Liver (tissue), 9 donors: ENCODE data around the gene BEAN1. TPM values are rescaled to one million over a fixed set of nuclear protein-coding genes. Genes with fewer than 3 reads are reported as not detected.

ENCODE experiments used
- DNase-seq: peaks from one replicate; pipeline ENCODE4 v3.0.0-alpha.2; 2017; ENCODE audit warnings: low spot score
- H3K27ac ChIP-seq, 2 donors: one replicate each; pipeline ENCODE4 v1.7.0; 2013; ENCODE audit warnings: inconsistent platforms in 2 of 2, low read length in 2 of 2, control low read depth in 1 of 2, low read depth in 1 of 2, mild to moderate bottlenecking in 1 of 2
- H3K27me3 ChIP-seq, 4 donors: one replicate each; pipeline versions ENCODE4 v1.6.1 to v1.7.0; 2013; ENCODE audit warnings: low read length in 3 of 4, inconsistent platforms in 1 of 4, mild to moderate bottlenecking in 1 of 4, moderate library complexity in 1 of 4; ENCODE audit not compliant: control insufficient read depth in 4 of 4, insufficient read depth in 4 of 4
- H3K36me3 ChIP-seq, 4 donors: one replicate each; pipeline versions ENCODE4 v1.6.1 to v1.7.0; 2013; ENCODE audit warnings: low read length in 3 of 4, mild to moderate bottlenecking in 3 of 4, low read depth in 1 of 4, moderate library complexity in 1 of 4; ENCODE audit not compliant: control insufficient read depth in 4 of 4, insufficient read depth in 3 of 4
- H3K4me1 ChIP-seq, 4 donors: one replicate each; pipeline versions ENCODE4 v1.6.1 to v1.7.0; 2013; ENCODE audit warnings: low read length in 3 of 4, mild to moderate bottlenecking in 3 of 4, moderate library complexity in 1 of 4; ENCODE audit not compliant: control insufficient read depth in 4 of 4, insufficient read depth in 4 of 4
- H3K4me3 ChIP-seq, 3 donors: one replicate each; pipeline versions ENCODE4 v1.6.1 to v1.7.0; 2013; ENCODE audit warnings: low read length in 3 of 3, control low read depth in 1 of 3, low read depth in 1 of 3, mild to moderate bottlenecking in 1 of 3
- H3K9ac ChIP-seq, 2 donors: one replicate each; pipeline ENCODE4 v1.7.0; 2013; ENCODE audit warnings: low read length in 2 of 2, mild to moderate bottlenecking in 2 of 2, moderate library complexity in 2 of 2, control low read depth in 1 of 2, low read depth in 1 of 2
- H3K9me3 ChIP-seq, 4 donors: one replicate each; pipeline versions ENCODE4 v1.6.1 to v1.7.0; 2013; ENCODE audit warnings: low read length in 3 of 4; ENCODE audit not compliant: control insufficient read depth in 4 of 4
- ATF3 ChIP-seq: IDR thresholded peaks from 2 replicates; pipeline ENCODE4 v1.6.1; 2016; ENCODE audit warnings: antibody characterized with exemption
- CTCF ChIP-seq: fragments of 150-350 bp; IDR thresholded peaks from 2 replicates; pipeline ENCODE4 v1.5.1; 2017; ENCODE audit warnings: improper control_type of control experiment, low read depth, low read length; ENCODE audit not compliant: missing input control
- EGR1 ChIP-seq, 2 donors: IDR thresholded peaks; 2 replicates each; pipeline ENCODE4 v1.6.1; 2016 to 2018; ENCODE audit warnings: antibody characterized with exemption in 2 of 2, low read depth in 2 of 2
- FOXA1 ChIP-seq: IDR thresholded peaks from 2 replicates; pipeline ENCODE4 v1.6.1; 2016; ENCODE audit warnings: antibody characterized with exemption
- FOXA2 ChIP-seq: IDR thresholded peaks from 2 replicates; pipeline ENCODE4 v1.6.1; 2016; ENCODE audit warnings: antibody characterized with exemption
- GABPA ChIP-seq, 2 donors: IDR thresholded peaks in 1 of 2; conservative IDR thresholded peaks in 1 of 2; 2 replicates each; pipeline ENCODE4 v1.6.1; 2016; ENCODE audit warnings: antibody characterized with exemption in 2 of 2, mild to moderate bottlenecking in 1 of 2, moderate library complexity in 1 of 2
- HNF4A ChIP-seq, 2 donors: conservative IDR thresholded peaks; 2 replicates each; pipeline ENCODE4 v1.6.1; 2016; ENCODE audit warnings: antibody characterized with exemption in 2 of 2, mild to moderate bottlenecking in 2 of 2
- HNF4G ChIP-seq: IDR thresholded peaks from 2 replicates; pipeline ENCODE4 v1.6.1; 2016; ENCODE audit warnings: antibody characterized with exemption
- JUND ChIP-seq, 2 donors: IDR thresholded peaks; 2 replicates each; pipeline ENCODE4 v1.6.1; 2016; ENCODE audit warnings: antibody characterized with exemption in 2 of 2
- MAX ChIP-seq: IDR thresholded peaks from 2 replicates; pipeline ENCODE4 v1.6.1; 2016; ENCODE audit warnings: antibody characterized with exemption
- NR2F2 ChIP-seq: IDR thresholded peaks from 2 replicates; pipeline ENCODE4 v1.6.1; 2016; ENCODE audit warnings: antibody characterized with exemption
- RAD21 ChIP-seq, 2 donors: IDR thresholded peaks; 2 replicates each; pipeline ENCODE4 v1.6.1; 2016; ENCODE audit warnings: antibody characterized with exemption in 2 of 2, mild to moderate bottlenecking in 2 of 2
- REST ChIP-seq: IDR thresholded peaks from 2 replicates; pipeline ENCODE4 v1.6.1; 2016; ENCODE audit warnings: antibody characterized with exemption, mild to moderate bottlenecking
- RXRA ChIP-seq, 2 donors: IDR thresholded peaks; 2 replicates each; pipeline ENCODE4 v1.6.1; 2017 to 2018; ENCODE audit warnings: antibody characterized with exemption in 2 of 2, mild to moderate bottlenecking in 1 of 2
- SP1 ChIP-seq: IDR thresholded peaks from 2 replicates; pipeline ENCODE4 v1.6.1; 2018; ENCODE audit warnings: antibody characterized with exemption, mild to moderate bottlenecking
- TAF1 ChIP-seq: conservative IDR thresholded peaks from 2 replicates; pipeline ENCODE4 v1.6.1; 2016; ENCODE audit warnings: antibody characterized with exemption, mild to moderate bottlenecking
- YY1 ChIP-seq: IDR thresholded peaks from 2 replicates; pipeline ENCODE4 v1.6.1; 2016; ENCODE audit warnings: antibody characterized with exemption, mild to moderate bottlenecking
- ZBTB33 ChIP-seq: IDR thresholded peaks from 2 replicates; pipeline ENCODE4 v1.6.1; 2016; ENCODE audit warnings: antibody characterized with exemption
- WGBS: extraction: QIAGEN DNeasy Blood & Tissue Kit; methylation state at CpG from one replicate; pipeline ENCODE4 v1.1.7; 2013; 5-methylcytosine and 5-hydroxymethylcytosine counted together
- polyA plus RNA-seq, 2 donors: library from polyadenylated mRNA; stranded (reverse) in 1 of 2; unstranded in 1 of 2; fragments of 200-250 nt in 1 of 2; fragments of >200 nt in 1 of 2; fragmentation: Nextera tagmentation in 1 of 2; extraction: Ambion mirVana in 1 of 2; gene quantifications; one replicate each; pipeline versions ENCODE4 v1.2.1 to v1.2.3, GENCODE V29; 2013 to 2015
- total RNA-seq, 2 donors: library from RNA; depleted of rRNA; stranded (reverse); fragments of >200 nt; gene quantifications; one replicate each; pipeline ENCODE4 v1.2.3, GENCODE V29; 2014
- donor health status: healthy.
- donor health status: healthy.
- donor health status: healthy.
- donor health status: healthy.
- donor health status: healthy.

The BEAN1 gene
- total and polyA plus RNA-seq, 4 donors, result 0.22 to 0.99 (median 0.25) TPM; not detected in 1

- Histone ChIP-seq H3K4me3 (no peak overlapping the region), H3K9me3 (no peaks in the 10 kb centered on the region), H3K36me3 (no peaks in the 10 kb centered on the region), H3K4me1 (peaks cover 0 to 5% (median under 1%) of the 10 kb centered on the region in 4 donors), H3K27ac (no peak overlapping the region), H3K27me3 (peaks cover 0 to 3% (median 0%) of the 10 kb centered on the region in 4 donors), H3K9ac (peak overlapping the region in 1 of 2 donors; percentile 26)
- DNase-seq, result peak; percentile 69
- TF ChIP-seq NR2F2, result peak; percentile 23
- peak in 1 of 2 donors; percentile 61 for TF ChIP-seq RXRA (IDR thresholded peaks at IDR 0.05)
- no peak for TF ChIP-seq REST
- TF ChIP-seq SP1, result no peak
- no peak for TF ChIP-seq HNF4G
- TF ChIP-seq ZBTB33, result no peak
- peak; percentile 83 to 89 for TF ChIP-seq RAD21 (IDR thresholded peaks at IDR 0.05)
- TF ChIP-seq FOXA1, result no peak
- TF ChIP-seq YY1, result no peak
- TF ChIP-seq HNF4A (conservative IDR thresholded peaks at IDR 0.05), result peak in 1 of 2 donors; percentile 28
- TF ChIP-seq ATF3, result no peak
- TF ChIP-seq FOXA2, result no peak
- TF ChIP-seq JUND (IDR thresholded peaks at IDR 0.05), result no peak
- no peak for TF ChIP-seq GABPA (IDR thresholded peaks at IDR 0.05 in 1 of 2, conservative IDR thresholded peaks at IDR 0.05 in 1 of 2)
- TF ChIP-seq MAX, result no peak
- peak; percentile 85 for TF ChIP-seq CTCF
- TF ChIP-seq EGR1 (IDR thresholded peaks at IDR 0.05; ENCODE audit: low read depth in 2 of 2), result no peak
- no peak for TF ChIP-seq TAF1
- 22% methylated on average over 10 of the region's 10 CpGs for WGBS
These were observed 51.8 kb downstream of the BEAN1 start for GRCh38 chr16:66478733-66479511.
